ENCODE data around the gene KIAA0753. TPM values are rescaled to one million over a fixed set of nuclear protein-coding genes. Genes with fewer than 3 reads are reported as not detected.
"Not testable (repeated sequence)": the region's sequence is repeated elsewhere in the genome, so short reads cannot be mapped to it uniquely, and the experiment has no call there.

The KIAA0753 gene
- total RNA-seq, 1 donor from 2014 or later, result 5.6 TPM

GRCh38 chr17:6599364-6599763 lies 41.1 kb downstream of the KIAA0753 start:
- no peak for DNase-seq (ENCODE audit: low read depth)

GRCh38 chr17:6597727-6598126 lies 42.8 kb downstream of the KIAA0753 start:
- DNase-seq (ENCODE audit: low read depth), result no peak

- peak; percentile 14 for DNase-seq (ENCODE audit: low read depth)
Measured at GRCh38 chr17:6596941-6597340, 43.6 kb downstream of the KIAA0753 start.

GRCh38 chr17:6596511-6596910 lies 44.0 kb downstream of the KIAA0753 start:
- no peak for DNase-seq (ENCODE audit: low read depth)

- peak; percentile 82 for DNase-seq (ENCODE audit: low read depth)
Measured at GRCh38 chr17:6596081-6596480, 44.4 kb downstream of the KIAA0753 start.

- not testable (repeated sequence) for DNase-seq (ENCODE audit: low read depth)
Measured at GRCh38 chr17:6593371-6593770, 47.1 kb downstream of the KIAA0753 start.

GRCh38 chr17:6592173-6592572 lies 48.3 kb downstream of the KIAA0753 start:
- DNase-seq (ENCODE audit: low read depth), result no peak

GRCh38 chr17:6591599-6592158 lies 48.8 kb downstream of the KIAA0753 start:
- peak; percentile 25 for DNase-seq (ENCODE audit: low read depth)

GRCh38 chr17:6589266-6589946 lies 51.1 kb downstream of the KIAA0753 start:
- DNase-seq (ENCODE audit: low read depth), result no peak

GRCh38 chr17:6588165-6588564 lies 52.3 kb downstream of the KIAA0753 start:
- DNase-seq (ENCODE audit: low read depth), result no peak

GRCh38 chr17:6587310-6587709 lies 53.2 kb downstream of the KIAA0753 start:
- no peak for DNase-seq (ENCODE audit: low read depth)

- no peak for DNase-seq (ENCODE audit: low read depth)
Measured at GRCh38 chr17:6583411-6583810, 57.1 kb downstream of the KIAA0753 start.

GRCh38 chr17:6580625-6581024 lies 59.9 kb downstream of the KIAA0753 start:
- DNase-seq (ENCODE audit: low read depth), result no peak

- DNase-seq (ENCODE audit: low read depth), result no peak
Measured at GRCh38 chr17:6578491-6578890, 62.0 kb downstream of the KIAA0753 start.

- DNase-seq (ENCODE audit: low read depth), result no peak
Measured at GRCh38 chr17:6577686-6578263, 62.7 kb downstream of the KIAA0753 start.

GRCh38 chr17:6576038-6576785 lies 64.3 kb downstream of the KIAA0753 start:
- no peak for DNase-seq (ENCODE audit: low read depth)

- DNase-seq (ENCODE audit: low read depth), result no peak
Measured at GRCh38 chr17:6575596-6575988, 64.9 kb downstream of the KIAA0753 start.

- DNase-seq (ENCODE audit: low read depth), result peak; percentile 44
Measured at GRCh38 chr17:6574687-6575595, 65.6 kb downstream of the KIAA0753 start.

- no peak for DNase-seq (ENCODE audit: low read depth)
Measured at GRCh38 chr17:6573982-6574686, 66.4 kb downstream of the KIAA0753 start.

GRCh38 chr17:6573495-6573894 lies 67.0 kb downstream of the KIAA0753 start:
- not testable (repeated sequence) for DNase-seq (ENCODE audit: low read depth)
